ENCODE measurements around the gene TTPAL.

Gene TTPAL

DNA sequence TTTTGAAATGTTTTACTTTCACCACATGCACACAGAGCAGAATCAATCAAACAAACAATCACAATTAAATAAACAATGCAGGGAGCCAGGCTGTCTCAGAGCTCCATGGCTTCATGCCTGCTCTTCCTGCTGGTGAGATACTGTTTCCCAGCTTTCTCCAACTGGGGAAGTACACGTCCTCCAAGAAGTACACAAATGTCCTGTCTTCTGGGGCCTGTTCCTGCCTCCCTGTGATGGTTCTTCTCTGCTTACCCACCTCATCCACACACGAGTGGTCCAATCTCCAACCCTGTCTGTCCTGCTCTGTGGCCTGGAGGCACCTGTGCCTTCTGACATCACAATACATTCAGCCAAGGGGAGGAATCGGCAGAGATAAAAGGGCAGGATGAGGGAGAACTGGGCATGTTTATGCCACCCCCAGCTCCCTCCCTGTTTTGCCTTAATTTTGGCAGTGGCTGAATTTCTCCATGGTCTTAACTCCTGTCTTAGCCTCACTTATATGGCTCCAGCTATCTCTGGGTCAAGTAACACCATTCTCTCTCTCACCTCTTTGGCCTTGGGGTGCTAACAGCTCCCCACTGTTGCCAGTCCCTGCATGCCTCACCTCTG is 25.3 kb upstream of the TTPAL start:
- DNase-seq (ENCODE audit: low spot score): no peak
- TF ChIP-seq CTCF (IDR thresholded peaks at IDR 0.05; ENCODE audit: extremely low read depth, insufficient read depth, missing control alignments): no peak
- in situ Hi-C loops (cut with MboI; ENCODE audit: low pct_unique_long_range_greater_than_20kb, low sequenced_read_pairs, unreplicated experiment): no loop called here

DNA sequence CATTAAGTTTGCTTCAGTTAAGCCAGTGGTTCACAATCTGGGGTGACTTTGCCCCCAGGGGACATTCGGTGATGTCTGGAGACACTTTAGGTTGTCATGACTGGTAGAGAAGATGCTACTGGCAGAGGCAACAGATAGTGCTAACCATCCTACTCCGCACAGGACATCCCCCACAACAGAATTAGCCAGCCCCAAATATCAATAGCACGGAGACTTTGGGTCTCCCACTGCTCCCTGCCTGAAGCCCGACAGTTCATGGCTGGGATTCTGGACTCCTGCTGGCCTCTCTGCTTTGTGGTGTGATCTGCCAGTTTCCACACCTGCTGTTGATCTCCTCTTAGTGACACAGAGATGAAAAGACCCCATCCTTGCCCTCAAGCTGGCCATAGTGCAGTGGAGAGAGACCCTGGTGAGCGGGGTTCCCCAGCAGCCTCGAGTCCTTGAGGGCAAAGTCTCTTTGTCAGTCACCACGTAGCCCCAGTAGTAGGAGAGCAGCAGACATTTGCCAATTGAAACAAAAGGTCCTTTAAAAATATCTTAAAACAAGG is 24.7 kb upstream of the TTPAL start:
- in situ Hi-C loops (cut with MboI; ENCODE audit: low pct_unique_long_range_greater_than_20kb, low sequenced_read_pairs, unreplicated experiment): no loop called here
- TF ChIP-seq CTCF (IDR thresholded peaks at IDR 0.05; ENCODE audit: extremely low read depth, insufficient read depth, missing control alignments): no peak
- no peak for DNase-seq (ENCODE audit: low spot score)

DNA sequence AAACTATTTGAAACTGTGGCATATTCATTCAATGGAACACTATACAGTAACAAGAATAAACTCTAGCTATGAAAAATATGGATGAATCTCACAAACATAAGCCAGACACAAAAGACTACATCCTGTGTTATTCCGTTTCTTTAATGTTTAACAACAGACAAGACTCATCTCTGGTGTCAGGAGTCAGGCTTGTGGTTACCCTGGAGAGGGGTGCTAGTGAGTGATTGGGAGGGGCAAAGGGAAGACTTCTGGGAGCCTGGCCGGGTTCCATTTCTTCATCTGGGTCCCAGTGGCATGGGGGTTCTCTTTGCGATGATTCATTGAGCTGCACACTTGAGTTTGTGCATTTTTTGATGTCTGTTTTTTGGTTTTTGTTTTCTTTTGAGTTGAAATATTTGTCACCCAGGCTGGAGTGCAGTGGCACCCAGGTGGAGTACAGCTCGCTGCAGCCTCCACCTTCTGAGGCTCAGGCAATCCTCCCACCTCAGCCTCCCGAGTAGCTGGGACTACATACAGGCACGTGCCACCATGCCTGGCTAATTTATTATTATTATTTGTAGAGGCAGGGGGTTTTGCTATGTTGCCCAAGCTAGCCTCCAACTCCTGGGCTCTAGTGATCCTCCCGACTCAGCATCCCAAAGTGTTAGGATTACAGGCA is 21.2 kb upstream of the TTPAL start:
- no peak for DNase-seq (ENCODE audit: low spot score)
- no peak for TF ChIP-seq CTCF (IDR thresholded peaks at IDR 0.05; ENCODE audit: extremely low read depth, insufficient read depth, missing control alignments)
- in situ Hi-C loops (cut with MboI; ENCODE audit: low pct_unique_long_range_greater_than_20kb, low sequenced_read_pairs, unreplicated experiment): no loop called here

DNA sequence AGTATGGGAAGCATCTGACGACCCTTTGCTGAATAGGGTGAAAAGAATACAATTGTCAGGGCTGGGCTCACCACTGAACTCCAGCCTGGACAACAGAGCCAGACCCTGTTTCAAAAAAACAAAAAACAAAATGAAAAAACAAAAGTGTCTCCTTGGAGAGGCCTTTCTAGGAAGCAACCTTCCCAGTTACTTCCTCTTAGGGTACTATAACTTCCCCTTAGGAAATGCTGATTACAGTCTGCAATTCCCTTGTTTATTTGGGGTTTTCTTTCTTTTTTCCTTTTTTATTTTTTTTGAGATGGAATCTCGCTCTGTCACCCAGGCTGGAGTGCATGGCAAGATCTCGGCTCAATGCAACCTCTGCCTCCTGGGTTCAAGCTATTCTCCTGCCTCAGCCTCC is 20.5 kb upstream of the TTPAL start:
- no peak for TF ChIP-seq CTCF (IDR thresholded peaks at IDR 0.05; ENCODE audit: extremely low read depth, insufficient read depth, missing control alignments)
- in situ Hi-C loops (cut with MboI; ENCODE audit: low pct_unique_long_range_greater_than_20kb, low sequenced_read_pairs, unreplicated experiment): no loop called here
- no peak for DNase-seq (ENCODE audit: low spot score)

GRCh38 chr20:44456611-44457010 is 19.1 kb upstream of the TTPAL start:
- in situ Hi-C loops (cut with MboI; ENCODE audit: low pct_unique_long_range_greater_than_20kb, low sequenced_read_pairs, unreplicated experiment): no loop called here
- DNase-seq (ENCODE audit: low spot score): no peak
- no peak for TF ChIP-seq CTCF (IDR thresholded peaks at IDR 0.05; ENCODE audit: extremely low read depth, insufficient read depth, missing control alignments)

- TF ChIP-seq CTCF (IDR thresholded peaks at IDR 0.05; ENCODE audit: extremely low read depth, insufficient read depth, missing control alignments): no peak
- no peak for DNase-seq (ENCODE audit: low spot score)
- in situ Hi-C loops (cut with MboI; ENCODE audit: low pct_unique_long_range_greater_than_20kb, low sequenced_read_pairs, unreplicated experiment): no loop called here
These were observed 18.7 kb upstream of the TTPAL start for GRCh38 chr20:44457016-44457415.

Measured in GM13977 (cell line).